ENCODE measurements around the gene UNKL. TPM values are rescaled to one million over a fixed set of nuclear protein-coding genes. Genes with fewer than 3 reads are reported as not detected.

The UNKL gene
- total and polyA plus RNA-seq, 2 donors (not counting 1 experiment from before 2014, with no cell fraction given): 53.9 to 178 TPM

DNA sequence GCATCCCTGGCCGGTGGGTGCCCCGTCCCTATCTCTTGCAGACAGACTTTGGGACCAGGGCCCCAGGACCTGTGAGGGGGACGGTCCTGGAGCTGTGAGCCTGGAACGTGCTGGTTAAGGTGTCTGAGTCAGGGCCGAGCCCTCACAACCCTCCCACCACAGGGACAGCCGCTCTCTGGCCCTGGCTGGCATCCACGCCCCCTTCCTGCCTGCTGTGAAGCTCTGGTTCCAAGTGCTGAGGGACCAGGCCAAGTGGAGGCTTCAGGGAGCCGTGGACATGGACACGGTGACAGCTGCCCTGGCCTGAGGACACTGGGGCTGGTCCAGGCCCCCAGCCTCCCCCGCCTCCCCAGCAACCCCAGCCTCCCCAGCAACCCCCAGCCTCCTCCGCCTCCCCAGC, 69.4 kb downstream of the UNKL start:
- Histone ChIP-seq H3K36me3 (replicated peaks in 1 of 2; ENCODE audit: control extremely low read depth in 1 of 2, control insufficient read depth in 1 of 2, extremely low read depth in 1 of 2, insufficient read depth in 2 of 2, low read length in 1 of 2) (peaks cover 0 to 22% of the 10 kb centered on the region in 2 experiments), H3K9me3 (ENCODE audit: control extremely low read depth in 1 of 3, control insufficient read depth in 2 of 3, insufficient read depth in 1 of 3, low read length in 2 of 3) (no peaks in the 10 kb centered on the region), H3K4me2 (replicated peaks; ENCODE audit: low read depth, low read length, poor library complexity, severe bottlenecking) (no peak overlapping the region), H4K20me1 (ENCODE audit: control insufficient read depth, insufficient read depth, low read length, poor library complexity, severe bottlenecking) (peaks cover 30% of the 10 kb centered on the region), H3K27ac (ENCODE audit: low read length in 2 of 2) (no peak overlapping the region), H3K27me3 (replicated peaks in 1 of 4; ENCODE audit: control extremely low read depth in 1 of 4, control insufficient read depth in 3 of 4, insufficient read depth in 4 of 4, low read length in 3 of 4) (no peaks in the 10 kb centered on the region), H3K79me2 (ENCODE audit: control insufficient read depth, insufficient read depth, low read length) (no peaks in the 10 kb centered on the region), H2AFZ (ENCODE audit: insufficient read depth, low read depth, low read length, poor library complexity, severe bottlenecking) (no peak overlapping the region), H3K4me1 (ENCODE audit: control insufficient read depth in 2 of 2, insufficient read depth in 2 of 2, low read length in 2 of 2) (peaks cover 16 to 27% of the 10 kb centered on the region in 2 donors), H3K4me3 (ENCODE audit: control extremely low read depth in 1 of 5, extremely low read depth in 1 of 5, insufficient read depth in 1 of 5, low read depth in 2 of 5, low read length in 4 of 5) (no peak overlapping the region), H3K9ac (ENCODE audit: low read length) (no peak overlapping the region)
- ChIA-PET POLR2A (interaction anchor here (0.6 kb wide), 1 partner anchor 360 kb away, joined by 5 read pairs; no protein-coding TSS in a partner anchor), CTCF (interaction anchor here (1.1 kb wide), 1 partner anchor 13 kb away, joined by 3 read pairs; no protein-coding TSS in a partner anchor)
- no peak for ATAC-seq (ENCODE audit: low read depth)
- no peaks in the 10 kb centered on the region for H3K9me3 Mint-ChIP-seq (ENCODE audit: insufficient read depth)
- no peak for DNase-seq
- no peaks in the 10 kb centered on the region for H3K27me3 Mint-ChIP-seq
- TF ChIP-seq, protein P1, sequence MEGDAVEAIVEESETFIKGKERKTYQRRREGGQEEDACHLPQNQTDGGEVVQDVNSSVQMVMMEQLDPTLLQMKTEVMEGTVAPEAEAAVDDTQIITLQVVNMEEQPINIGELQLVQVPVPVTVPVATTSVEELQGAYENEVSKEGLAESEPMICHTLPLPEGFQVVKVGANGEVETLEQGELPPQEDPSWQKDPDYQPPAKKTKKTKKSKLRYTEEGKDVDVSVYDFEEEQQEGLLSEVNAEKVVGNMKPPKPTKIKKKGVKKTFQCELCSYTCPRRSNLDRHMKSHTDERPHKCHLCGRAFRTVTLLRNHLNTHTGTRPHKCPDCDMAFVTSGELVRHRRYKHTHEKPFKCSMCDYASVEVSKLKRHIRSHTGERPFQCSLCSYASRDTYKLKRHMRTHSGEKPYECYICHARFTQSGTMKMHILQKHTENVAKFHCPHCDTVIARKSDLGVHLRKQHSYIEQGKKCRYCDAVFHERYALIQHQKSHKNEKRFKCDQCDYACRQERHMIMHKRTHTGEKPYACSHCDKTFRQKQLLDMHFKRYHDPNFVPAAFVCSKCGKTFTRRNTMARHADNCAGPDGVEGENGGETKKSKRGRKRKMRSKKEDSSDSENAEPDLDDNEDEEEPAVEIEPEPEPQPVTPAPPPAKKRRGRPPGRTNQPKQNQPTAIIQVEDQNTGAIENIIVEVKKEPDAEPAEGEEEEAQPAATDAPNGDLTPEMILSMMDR (IDR thresholded peaks at IDR 0.05): no peak
- no peak for TF ChIP-seq EZH2 (IDR thresholded peaks at IDR 0.05; ENCODE audit: borderline replicate concordance, insufficient read depth, low read depth, low read length, poor library complexity, severe bottlenecking)
- intact Hi-C loops (cut with micrococcal nuclease): loop anchor here (10.0 kb wide), 1 partner anchor 270 kb away; the partner anchor contains the start of genes CRAMP1 and IFT140
- H3K4me3 Mint-ChIP-seq: no peak overlapping the region
- 81% methylated on average over 9 of the region's 11 CpGs for WGBS (ENCODE audit: insufficient coverage)
- H3K4me1 Mint-ChIP-seq: peaks cover 25% of the 10 kb centered on the region
- H3K27ac Mint-ChIP-seq: no peak overlapping the region

DNA sequence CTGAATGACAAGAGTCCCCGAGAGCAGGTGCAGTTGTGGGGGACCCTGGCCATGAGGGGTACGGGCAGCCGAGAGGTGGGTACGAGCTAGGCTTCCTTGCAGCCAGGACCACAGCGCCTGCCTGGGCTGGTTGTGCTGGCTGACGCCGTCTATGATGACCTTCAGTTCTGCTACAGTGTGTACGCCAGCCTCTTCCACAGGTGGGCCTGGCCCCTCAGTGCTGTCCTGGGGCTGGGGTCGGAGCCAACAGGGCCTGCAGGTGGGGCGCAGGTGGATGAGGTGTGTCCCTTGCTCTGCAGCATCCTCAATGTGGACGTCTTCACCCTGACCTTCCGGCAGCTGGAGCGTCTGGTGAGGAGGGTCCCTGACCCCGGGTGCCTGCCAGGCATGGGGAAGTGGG, 70.0 kb downstream of the UNKL start:
- Mint-ChIP-seq H3K27ac (peak overlapping the region; percentile 32), H3K9me3 (ENCODE audit: insufficient read depth) (no peaks in the 10 kb centered on the region), H3K4me1 (peaks cover 23% of the 10 kb centered on the region), H3K4me3 (peak overlapping the region; percentile 8), H3K27me3 (no peaks in the 10 kb centered on the region)
- Histone ChIP-seq H3K4me2 (replicated peaks; ENCODE audit: low read depth, low read length, poor library complexity, severe bottlenecking) (no peak overlapping the region), H3K27ac (ENCODE audit: low read length in 2 of 2) (no peak overlapping the region), H4K20me1 (ENCODE audit: control insufficient read depth, insufficient read depth, low read length, poor library complexity, severe bottlenecking) (peaks cover 28% of the 10 kb centered on the region), H3K9ac (ENCODE audit: low read length) (no peak overlapping the region), H3K4me3 (ENCODE audit: control extremely low read depth in 1 of 5, extremely low read depth in 1 of 5, insufficient read depth in 1 of 5, low read depth in 2 of 5, low read length in 4 of 5) (no peak overlapping the region), H3K36me3 (replicated peaks in 1 of 2; ENCODE audit: control extremely low read depth in 1 of 2, control insufficient read depth in 1 of 2, extremely low read depth in 1 of 2, insufficient read depth in 2 of 2, low read length in 1 of 2) (peaks cover 0 to 16% of the 10 kb centered on the region in 2 experiments), H3K4me1 (ENCODE audit: control insufficient read depth in 2 of 2, insufficient read depth in 2 of 2, low read length in 2 of 2) (peaks cover 16 to 26% of the 10 kb centered on the region in 2 donors), H2AFZ (ENCODE audit: insufficient read depth, low read depth, low read length, poor library complexity, severe bottlenecking) (no peak overlapping the region), H3K79me2 (ENCODE audit: control insufficient read depth, insufficient read depth, low read length) (no peaks in the 10 kb centered on the region), H3K27me3 (replicated peaks in 1 of 4; ENCODE audit: control extremely low read depth in 1 of 4, control insufficient read depth in 3 of 4, insufficient read depth in 4 of 4, low read length in 3 of 4) (no peaks in the 10 kb centered on the region), H3K9me3 (ENCODE audit: control extremely low read depth in 1 of 3, control insufficient read depth in 2 of 3, insufficient read depth in 1 of 3, low read length in 2 of 3) (peaks cover 0 to 3% (median 0%) of the 10 kb centered on the region in 3 donors)
- no peak for DNase-seq
- TF ChIP-seq EZH2 (IDR thresholded peaks at IDR 0.05; ENCODE audit: borderline replicate concordance, insufficient read depth, low read depth, low read length, poor library complexity, severe bottlenecking): no peak
- intact Hi-C loops (cut with micrococcal nuclease): loop anchor here (10.0 kb wide), 1 partner anchor 270 kb away; the partner anchor contains the start of genes CRAMP1 and IFT140
- WGBS (ENCODE audit: insufficient coverage): 91% methylated on average over 14 of the region's 14 CpGs
- CTCF ChIA-PET: interaction anchor here (1.1 kb wide), 1 partner anchor 12 kb away, joined by 3 read pairs; no protein-coding TSS in a partner anchor
- POLR2A ChIA-PET: interaction anchor here (0.6 kb wide), 1 partner anchor 361 kb away, joined by 5 read pairs; no protein-coding TSS in a partner anchor
- ATAC-seq (ENCODE audit: low read depth): no peak

Measured in B cell (primary cell).